ENCODE results near the gene OGFOD1.

The OGFOD1 gene

GRCh38 chr16:56457927-56458470 lies 6.6 kb downstream of the OGFOD1 start:
- TF ChIP-seq CSDC2 (CRISPR knock-in tag; IDR thresholded peaks at IDR 0.05), result no peak
- TF ChIP-seq BACH2 (CRISPR knock-in tag; IDR thresholded peaks at IDR 0.05; ENCODE audit: borderline replicate concordance), result no peak
- no peak for TF ChIP-seq ZNF8 (CRISPR knock-in tag; IDR thresholded peaks at IDR 0.05)
- TF ChIP-seq PPARA (CRISPR knock-in tag; IDR thresholded peaks at IDR 0.05; ENCODE audit: borderline replicate concordance), result no peak
- TF ChIP-seq TCF4 (CRISPR knock-in tag; IDR thresholded peaks at IDR 0.05; ENCODE audit: borderline replicate concordance), result no peak
- no peak for TF ChIP-seq CSRNP3 (CRISPR knock-in tag; IDR thresholded peaks at IDR 0.05)
- no peak for TF ChIP-seq OSR1 (CRISPR knock-in tag; IDR thresholded peaks at IDR 0.05)
- TF ChIP-seq SNAI2 (CRISPR knock-in tag; IDR thresholded peaks at IDR 0.05), result no peak
- TF ChIP-seq TOX (CRISPR knock-in tag; IDR thresholded peaks at IDR 0.05; ENCODE audit: borderline replicate concordance), result no peak
- no peak for TF ChIP-seq ZNF70 (CRISPR knock-in tag; IDR thresholded peaks at IDR 0.05)
- no peak for TF ChIP-seq ISL1 (CRISPR knock-in tag; IDR thresholded peaks at IDR 0.05)
- no peak for TF ChIP-seq POU6F1 (CRISPR knock-in tag; IDR thresholded peaks at IDR 0.05; ENCODE audit: borderline replicate concordance, low read depth)
- TF ChIP-seq ARNTL (CRISPR knock-in tag; IDR thresholded peaks at IDR 0.05; ENCODE audit: borderline replicate concordance, low read depth), result no peak
- TF ChIP-seq, protein P1, sequence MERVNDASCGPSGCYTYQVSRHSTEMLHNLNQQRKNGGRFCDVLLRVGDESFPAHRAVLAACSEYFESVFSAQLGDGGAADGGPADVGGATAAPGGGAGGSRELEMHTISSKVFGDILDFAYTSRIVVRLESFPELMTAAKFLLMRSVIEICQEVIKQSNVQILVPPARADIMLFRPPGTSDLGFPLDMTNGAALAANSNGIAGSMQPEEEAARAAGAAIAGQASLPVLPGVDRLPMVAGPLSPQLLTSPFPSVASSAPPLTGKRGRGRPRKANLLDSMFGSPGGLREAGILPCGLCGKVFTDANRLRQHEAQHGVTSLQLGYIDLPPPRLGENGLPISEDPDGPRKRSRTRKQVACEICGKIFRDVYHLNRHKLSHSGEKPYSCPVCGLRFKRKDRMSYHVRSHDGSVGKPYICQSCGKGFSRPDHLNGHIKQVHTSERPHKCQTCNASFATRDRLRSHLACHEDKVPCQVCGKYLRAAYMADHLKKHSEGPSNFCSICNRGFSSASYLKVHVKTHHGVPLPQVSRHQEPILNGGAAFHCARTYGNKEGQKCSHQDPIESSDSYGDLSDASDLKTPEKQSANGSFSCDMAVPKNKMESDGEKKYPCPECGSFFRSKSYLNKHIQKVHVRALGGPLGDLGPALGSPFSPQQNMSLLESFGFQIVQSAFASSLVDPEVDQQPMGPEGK (CRISPR knock-in tag; IDR thresholded peaks at IDR 0.05; ENCODE audit: borderline replicate concordance), result no peak
- no peak for TF ChIP-seq ZNF565 (CRISPR knock-in tag; conservative IDR thresholded peaks at IDR 0.05; ENCODE audit: low read depth)
- TF ChIP-seq ZC3H10 (CRISPR knock-in tag; IDR thresholded peaks at IDR 0.05), result no peak
- TF ChIP-seq ZFP30 (CRISPR knock-in tag; IDR thresholded peaks at IDR 0.05), result no peak
- TF ChIP-seq GLIS3 (CRISPR knock-in tag; IDR thresholded peaks at IDR 0.05), result no peak
- TF ChIP-seq ESRRG (CRISPR knock-in tag; IDR thresholded peaks at IDR 0.05), result no peak
- ATAC-seq, result no peak

GRCh38 chr16:56460101-56460500 lies 8.7 kb downstream of the OGFOD1 start:
- no peak for ATAC-seq

More at GRCh38 chr16:56460101-56460500, 8.7 kb downstream of the OGFOD1 start:
- TF ChIP-seq ZFP3 (CRISPR knock-in tag; IDR thresholded peaks at IDR 0.05) (no peak), ARNTL (CRISPR knock-in tag; IDR thresholded peaks at IDR 0.05; ENCODE audit: borderline replicate concordance, low read depth) (no peak), ESRRG (CRISPR knock-in tag; IDR thresholded peaks at IDR 0.05) (no peak), BACH2 (CRISPR knock-in tag; IDR thresholded peaks at IDR 0.05; ENCODE audit: borderline replicate concordance) (no peak), TCF4 (CRISPR knock-in tag; IDR thresholded peaks at IDR 0.05; ENCODE audit: borderline replicate concordance) (no peak), RARB (CRISPR knock-in tag; IDR thresholded peaks at IDR 0.05) (no peak), OSR1 (CRISPR knock-in tag; IDR thresholded peaks at IDR 0.05) (no peak)
- TF ChIP-seq, protein P2, sequence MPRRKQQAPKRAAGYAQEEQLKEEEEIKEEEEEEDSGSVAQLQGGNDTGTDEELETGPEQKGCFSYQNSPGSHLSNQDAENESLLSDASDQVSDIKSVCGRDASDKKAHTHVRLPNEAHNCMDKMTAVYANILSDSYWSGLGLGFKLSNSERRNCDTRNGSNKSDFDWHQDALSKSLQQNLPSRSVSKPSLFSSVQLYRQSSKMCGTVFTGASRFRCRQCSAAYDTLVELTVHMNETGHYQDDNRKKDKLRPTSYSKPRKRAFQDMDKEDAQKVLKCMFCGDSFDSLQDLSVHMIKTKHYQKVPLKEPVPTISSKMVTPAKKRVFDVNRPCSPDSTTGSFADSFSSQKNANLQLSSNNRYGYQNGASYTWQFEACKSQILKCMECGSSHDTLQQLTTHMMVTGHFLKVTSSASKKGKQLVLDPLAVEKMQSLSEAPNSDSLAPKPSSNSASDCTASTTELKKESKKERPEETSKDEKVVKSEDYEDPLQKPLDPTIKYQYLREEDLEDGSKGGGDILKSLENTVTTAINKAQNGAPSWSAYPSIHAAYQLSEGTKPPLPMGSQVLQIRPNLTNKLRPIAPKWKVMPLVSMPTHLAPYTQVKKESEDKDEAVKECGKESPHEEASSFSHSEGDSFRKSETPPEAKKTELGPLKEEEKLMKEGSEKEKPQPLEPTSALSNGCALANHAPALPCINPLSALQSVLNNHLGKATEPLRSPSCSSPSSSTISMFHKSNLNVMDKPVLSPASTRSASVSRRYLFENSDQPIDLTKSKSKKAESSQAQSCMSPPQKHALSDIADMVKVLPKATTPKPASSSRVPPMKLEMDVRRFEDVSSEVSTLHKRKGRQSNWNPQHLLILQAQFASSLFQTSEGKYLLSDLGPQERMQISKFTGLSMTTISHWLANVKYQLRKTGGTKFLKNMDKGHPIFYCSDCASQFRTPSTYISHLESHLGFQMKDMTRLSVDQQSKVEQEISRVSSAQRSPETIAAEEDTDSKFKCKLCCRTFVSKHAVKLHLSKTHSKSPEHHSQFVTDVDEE (CRISPR knock-in tag; IDR thresholded peaks at IDR 0.05), result no peak
